Fibroblast of lung (primary cell): Measurements from ENCODE around the gene INF2. TPM values are rescaled to one million over a fixed set of nuclear protein-coding genes. Genes with fewer than 3 reads are reported as not detected.

ENCODE experiments used
- DNase-seq, 2 donors: peaks; one replicate each; pipeline versions ENCODE4 v3.0.0 to v3.0.0-alpha.2; 2010; ENCODE audit warnings: low read depth in 2 of 2
- H2AFZ ChIP-seq: 2 replicates; pipeline ENCODE4 v1.5.1; 2012; ENCODE audit warnings: low read length, control low read depth, inconsistent platforms
- H3K27ac ChIP-seq: 2 replicates; pipeline ENCODE4 v1.5.1; 2011; ENCODE audit warnings: low read length, control low read depth; ENCODE audit not compliant: insufficient read depth
- H3K27me3 ChIP-seq: 2 replicates; pipeline ENCODE4 v1.5.1; 2011; ENCODE audit warnings: mild to moderate bottlenecking, low read length; ENCODE audit not compliant: control insufficient read depth, insufficient read depth
- H3K36me3 ChIP-seq: 2 replicates; pipeline ENCODE4 v1.5.1; 2011; ENCODE audit warnings: low read length; ENCODE audit not compliant: control insufficient read depth, insufficient read depth
- H3K4me1 ChIP-seq: 2 replicates; pipeline ENCODE4 v1.5.1; 2011; ENCODE audit warnings: low read length; ENCODE audit not compliant: control insufficient read depth, insufficient read depth; ENCODE audit errors: extremely low read depth
- H3K4me2 ChIP-seq: 2 replicates; pipeline ENCODE4 v1.5.1; 2011; ENCODE audit warnings: low read length, control low read depth; ENCODE audit not compliant: insufficient read depth; ENCODE audit errors: extremely low read depth
- H3K4me3 ChIP-seq, 4 experiments: fragments of 200-600 bp in 1 of 4; sonication (generic) in 1 of 4; replicated peaks in 1 of 4; 2 replicates each; pipeline ENCODE4 v1.5.1; 2011 to 2016; ENCODE audit warnings: low read length in 4 of 4, low read depth in 3 of 4, mild to moderate bottlenecking in 3 of 4, control low read depth in 2 of 4, inconsistent platforms in 1 of 4, mixed read lengths in 1 of 4; ENCODE audit not compliant: insufficient read depth in 1 of 4; ENCODE audit errors: control extremely low read depth in 1 of 4
- H3K79me2 ChIP-seq: 2 replicates; pipeline ENCODE4 v1.5.1; 2012; ENCODE audit warnings: mild to moderate bottlenecking, low read length, inconsistent platforms; ENCODE audit not compliant: control insufficient read depth, insufficient read depth
- H3K9ac ChIP-seq: 2 replicates; pipeline ENCODE4 v1.5.1; 2011; ENCODE audit warnings: mild to moderate bottlenecking, low read length, control low read depth; ENCODE audit not compliant: insufficient read depth
- H3K9me3 ChIP-seq: 2 replicates; pipeline ENCODE4 v1.5.1; 2012; ENCODE audit warnings: low read depth, low read length; ENCODE audit not compliant: control insufficient read depth, insufficient read depth
- H4K20me1 ChIP-seq: 2 replicates; pipeline ENCODE4 v1.5.1; 2011; ENCODE audit warnings: low read length; ENCODE audit not compliant: control insufficient read depth, insufficient read depth; ENCODE audit errors: extremely low read depth
- CTCF ChIP-seq, 2 donors: IDR thresholded peaks in 1 of 2; conservative IDR thresholded peaks in 1 of 2; 1 replicate in 1 of 2; 2 replicates in 1 of 2; pipeline ENCODE4 v1.5.1; 2011 to 2012; ENCODE audit warnings: low read length in 2 of 2, control low read depth in 1 of 2, inconsistent platforms in 1 of 2, low read depth in 1 of 2, mild to moderate bottlenecking in 1 of 2
- EZH2 ChIP-seq: IDR thresholded peaks from 2 replicates; pipeline ENCODE4 v1.5.1; 2012; ENCODE audit warnings: low read length, control low read depth, mild to moderate bottlenecking; ENCODE audit errors: missing control alignments
- polyA plus RNA-seq, 2 donors: library from polyadenylated mRNA; depleted of rRNA in 1 of 2; stranded (reverse) in 1 of 2; unstranded in 1 of 2; fragments of >200 nt; gene quantifications; 2 replicates each; pipeline ENCODE4 v1.2.1, GENCODE V29; 2011 to 2012; ENCODE audit warnings: missing spikeins in 1 of 2
- total RNA-seq: library from RNA; depleted of rRNA; stranded (reverse); fragments of >200 nt; gene quantifications from 2 replicates; pipeline ENCODE4 v1.2.1, GENCODE V29; 2014

INF2 gene
- total and polyA plus RNA-seq, 2 donors (not counting 1 experiment from before 2014, with no cell fraction given), result 19.8 to 50.9 TPM

- Histone ChIP-seq H2AFZ (peak overlapping the region; percentile 93), H3K79me2 (peaks cover 37% of the 10 kb centered on the region), H3K4me3 (peak overlapping the region; percentile 48 to 88 (median 63)), H3K9me3 (no peaks in the 10 kb centered on the region), H3K27ac (peak overlapping the region; percentile 67), H3K4me1 (peaks cover 26% of the 10 kb centered on the region), H3K36me3 (peaks cover 10% of the 10 kb centered on the region), H3K27me3 (no peaks in the 10 kb centered on the region), H3K4me2 (peak overlapping the region; percentile 93), H4K20me1 (no peaks in the 10 kb centered on the region), H3K9ac (peak overlapping the region; percentile 69)
- TF ChIP-seq CTCF (conservative IDR thresholded peaks at IDR 0.05 in 1 of 2, IDR thresholded peaks at IDR 0.05 in 1 of 2; ENCODE audit: low read depth in 1 of 2, low read length in 2 of 2), result no peak
- TF ChIP-seq EZH2, result no peak
- DNase-seq, result no peak
These were observed 62.4 kb downstream of the INF2 start for GRCh38 chr14:104751539-104752422.

GRCh38 chr14:104752423-104752734 is 63.0 kb downstream of the INF2 start:
- Histone ChIP-seq H3K9me3 (no peaks in the 10 kb centered on the region), H3K4me1 (peaks cover 23% of the 10 kb centered on the region), H3K27me3 (no peaks in the 10 kb centered on the region), H3K4me2 (peak overlapping the region; percentile 93), H3K27ac (peak overlapping the region; percentile 67), H3K36me3 (peaks cover 11% of the 10 kb centered on the region), H2AFZ (peak overlapping the region; percentile 93), H3K79me2 (peaks cover 40% of the 10 kb centered on the region), H3K9ac (peak overlapping the region; percentile 69), H4K20me1 (no peaks in the 10 kb centered on the region), H3K4me3 (peak overlapping the region; percentile 48 to 88 (median 63))
- no peak for TF ChIP-seq EZH2
- no peak for TF ChIP-seq CTCF (conservative IDR thresholded peaks at IDR 0.05 in 1 of 2, IDR thresholded peaks at IDR 0.05 in 1 of 2; ENCODE audit: low read depth in 1 of 2, low read length in 2 of 2)
- DNase-seq, result no peak

GRCh38 chr14:104752735-104753527 is 63.5 kb downstream of the INF2 start, which contains the start of gene SIVA1:
SIVA1 (plus strand) TSS chr14:104753147; CDS start chr14:104753202, 55 bp downstream.
- peak; percentile 99 for DNase-seq
- TF ChIP-seq CTCF (conservative IDR thresholded peaks at IDR 0.05 in 1 of 2, IDR thresholded peaks at IDR 0.05 in 1 of 2; ENCODE audit: low read depth in 1 of 2, low read length in 2 of 2), result no peak
- TF ChIP-seq EZH2, result no peak
- peaks cover 41% of the 10 kb centered on the region for H3K79me2 ChIP-seq

More at GRCh38 chr14:104752735-104753527, 63.5 kb downstream of the INF2 start, which contains the start of gene SIVA1:
- no peaks in the 10 kb centered on the region for H3K9me3 ChIP-seq
- H3K27ac ChIP-seq, result peak within 1 kb of the TSS; percentile 88
- peak within 1 kb of the TSS; percentile 88 for H3K9ac ChIP-seq
- peaks cover 23% of the 10 kb centered on the region for H3K4me1 ChIP-seq
- peak within 1 kb of the TSS; percentile 93 for H2AFZ ChIP-seq
- no peaks in the 10 kb centered on the region for H4K20me1 ChIP-seq
- peak within 1 kb of the TSS; percentile 93 for H3K4me2 ChIP-seq
- H3K27me3 ChIP-seq, result no peaks in the 10 kb centered on the region
- peaks cover 17% of the 10 kb centered on the region for H3K36me3 ChIP-seq
- peak within 1 kb of the TSS; percentile 67 to 88 (median 80) for H3K4me3 ChIP-seq
